ENCODE measurements around the gene FAF1.
"Not testable (repeated sequence)": the region's sequence is repeated elsewhere in the genome, so short reads cannot be mapped to it uniquely, and the experiment has no call there.

The FAF1 gene

GRCh38 chr1:50750021-50750619 is 209.9 kb downstream of the FAF1 start:
- DNase-seq, result peak; percentile 11

- no peak for DNase-seq
Observed at GRCh38 chr1:50747394-50747793, 212.7 kb downstream of the FAF1 start.

- no peak for DNase-seq
Observed at GRCh38 chr1:50742523-50742922, 217.5 kb downstream of the FAF1 start.

GRCh38 chr1:50739125-50739524 is 220.9 kb downstream of the FAF1 start:
- DNase-seq, result no peak

GRCh38 chr1:50735443-50735842 is 224.6 kb downstream of the FAF1 start:
- no peak for DNase-seq

GRCh38 chr1:50727578-50727977 is 232.5 kb downstream of the FAF1 start:
- not testable (repeated sequence) for DNase-seq

GRCh38 chr1:50724626-50725286 is 235.3 kb downstream of the FAF1 start:
- no peak for DNase-seq

- no peak for DNase-seq
Observed at GRCh38 chr1:50720457-50721053, 239.5 kb downstream of the FAF1 start.

- DNase-seq, result no peak
Observed at GRCh38 chr1:50719126-50719525, 240.9 kb downstream of the FAF1 start.

GRCh38 chr1:50717327-50717726 is 242.7 kb downstream of the FAF1 start:
- DNase-seq, result no peak

- not testable (repeated sequence) for DNase-seq
Observed at GRCh38 chr1:50716455-50716854, 243.6 kb downstream of the FAF1 start.

- DNase-seq, result no peak
Observed at GRCh38 chr1:50710099-50710498, 250.0 kb downstream of the FAF1 start.

- DNase-seq, result no peak
Observed at GRCh38 chr1:50707824-50708223, 252.2 kb downstream of the FAF1 start.

- no peak for DNase-seq
Observed at GRCh38 chr1:50705699-50706098, 254.4 kb downstream of the FAF1 start.

GRCh38 chr1:50705041-50705440 is 255.0 kb downstream of the FAF1 start:
- no peak for DNase-seq

- peak; percentile 65 for DNase-seq
Observed at GRCh38 chr1:50704126-50704525, 255.9 kb downstream of the FAF1 start.

GRCh38 chr1:50703240-50703639 is 256.8 kb downstream of the FAF1 start:
- no peak for DNase-seq

GRCh38 chr1:50702395-50702794 is 257.7 kb downstream of the FAF1 start:
- DNase-seq, result no peak

- peak; percentile 14 for DNase-seq
Observed at GRCh38 chr1:50701706-50702317, 258.3 kb downstream of the FAF1 start.

- DNase-seq, result no peak
Observed at GRCh38 chr1:50700621-50701020, 259.4 kb downstream of the FAF1 start.

- DNase-seq, result no peak
Observed at GRCh38 chr1:50700214-50700613, 259.9 kb downstream of the FAF1 start.

- DNase-seq, result no peak
Observed at GRCh38 chr1:50699795-50700194, 260.3 kb downstream of the FAF1 start.

- no peak for DNase-seq
Observed at GRCh38 chr1:50697440-50698421, 262.3 kb downstream of the FAF1 start.

Data from NCI-H2029 (cell line).